Measurements from ENCODE around the gene IRF2BP1. TPM values are rescaled to one million over a fixed set of nuclear protein-coding genes. Genes with fewer than 3 reads are reported as not detected.

Gene IRF2BP1, protein sequence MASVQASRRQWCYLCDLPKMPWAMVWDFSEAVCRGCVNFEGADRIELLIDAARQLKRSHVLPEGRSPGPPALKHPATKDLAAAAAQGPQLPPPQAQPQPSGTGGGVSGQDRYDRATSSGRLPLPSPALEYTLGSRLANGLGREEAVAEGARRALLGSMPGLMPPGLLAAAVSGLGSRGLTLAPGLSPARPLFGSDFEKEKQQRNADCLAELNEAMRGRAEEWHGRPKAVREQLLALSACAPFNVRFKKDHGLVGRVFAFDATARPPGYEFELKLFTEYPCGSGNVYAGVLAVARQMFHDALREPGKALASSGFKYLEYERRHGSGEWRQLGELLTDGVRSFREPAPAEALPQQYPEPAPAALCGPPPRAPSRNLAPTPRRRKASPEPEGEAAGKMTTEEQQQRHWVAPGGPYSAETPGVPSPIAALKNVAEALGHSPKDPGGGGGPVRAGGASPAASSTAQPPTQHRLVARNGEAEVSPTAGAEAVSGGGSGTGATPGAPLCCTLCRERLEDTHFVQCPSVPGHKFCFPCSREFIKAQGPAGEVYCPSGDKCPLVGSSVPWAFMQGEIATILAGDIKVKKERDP
- total RNA-seq = 10 to 100 TPM; 24.7 to 36.9 (median 30.7) TPM

DNA sequence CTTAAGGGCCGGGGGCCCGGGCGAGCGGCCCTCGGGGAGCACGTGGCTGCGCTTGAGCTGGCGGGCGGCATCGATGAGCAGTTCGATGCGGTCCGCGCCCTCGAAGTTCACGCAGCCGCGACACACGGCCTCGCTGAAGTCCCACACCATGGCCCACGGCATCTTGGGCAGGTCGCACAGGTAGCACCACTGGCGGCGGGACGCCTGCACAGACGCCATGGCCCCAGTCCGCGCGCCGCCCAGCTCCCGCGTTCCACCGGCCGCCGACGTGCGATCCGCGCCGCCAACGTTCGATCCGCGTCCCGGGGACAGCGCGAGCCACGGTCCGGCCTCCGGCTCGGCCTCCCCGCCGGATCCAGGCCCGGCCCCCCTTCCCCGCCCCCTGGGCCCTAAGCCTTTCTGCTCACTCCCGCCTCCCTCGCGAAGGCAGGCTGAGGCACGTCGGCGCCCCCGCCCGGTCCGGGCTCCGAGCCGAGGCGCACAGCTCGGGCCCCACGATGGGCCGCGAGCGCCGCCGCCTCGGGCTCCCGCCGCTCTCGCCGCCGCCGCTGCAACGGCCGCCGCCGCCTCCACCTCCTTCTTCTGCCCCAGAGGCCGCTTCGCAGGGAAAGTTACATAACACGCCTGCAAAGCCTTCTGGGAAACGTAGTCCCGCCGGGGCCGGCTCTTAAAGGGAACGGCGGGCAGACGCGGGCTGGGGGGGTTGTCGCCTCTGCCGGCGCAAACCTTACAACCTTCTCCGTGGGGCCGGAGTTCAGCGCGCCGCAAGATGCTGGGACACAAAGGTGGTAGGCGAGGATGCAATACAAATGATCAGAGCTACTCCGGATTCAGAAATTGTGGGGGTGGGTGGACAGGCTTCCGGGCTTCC lies at the start of gene IRF2BP1:
Gene IRF2BP1, minus strand, starts transcription at position 586 of the 871 bp plus-strand sequence. Its CDS starts 367 bp downstream, at position 219.
- Histone ChIP-seq H3K9me3 (no peaks in the 10 kb centered on the region), H3K36me3 (peaks cover 6% of the 10 kb centered on the region), H3K4me3 (peak within 1 kb of the TSS; percentile 81), H3K27ac (peak within 1 kb of the TSS; percentile 91), H3K4me1 (peaks cover 46% of the 10 kb centered on the region), H3K27me3 (no peaks in the 10 kb centered on the region)
- peak in 2 of 3 donors; percentile 38 to 46 for TF ChIP-seq POLR2AphosphoS5 (IDR thresholded peaks at IDR 0.05)
- TF ChIP-seq POLR2A (IDR thresholded peaks at IDR 0.05) = peak in 1 of 2 donors; percentile 31
- no peak for TF ChIP-seq CTCF (IDR thresholded peaks at IDR 0.05)
- DNase-seq (ENCODE audit: low spot score in 2 of 2) = peak; percentile 95 to 96
- under 1% methylated on average over 30 of the region's 107 CpGs for WGBS

DNA sequence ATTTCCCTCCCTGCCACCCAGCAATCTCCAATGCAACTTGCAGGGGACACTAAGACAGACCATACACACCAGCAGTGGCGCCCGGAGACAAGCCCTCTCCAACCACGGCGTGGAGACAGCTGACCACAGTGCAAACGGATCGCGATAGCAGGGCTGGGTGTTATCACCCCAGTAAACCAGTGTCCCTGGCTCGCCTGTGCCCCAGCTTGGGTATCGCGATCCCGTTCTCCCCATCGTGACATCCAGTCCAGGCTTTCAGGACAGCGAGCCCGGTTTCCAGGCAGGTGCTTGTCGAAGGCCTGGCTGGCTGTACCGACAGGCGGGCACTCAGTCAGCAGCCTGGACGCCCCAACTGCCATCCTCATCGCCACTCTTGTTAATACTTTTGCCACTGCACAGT lies 49.3 kb upstream of the IRF2BP1 start:
- no peak for TF ChIP-seq POLR2AphosphoS5 (IDR thresholded peaks at IDR 0.05)
- no peak for TF ChIP-seq CTCF (IDR thresholded peaks at IDR 0.05)
- no peak for TF ChIP-seq POLR2A (IDR thresholded peaks at IDR 0.05)
- TF ChIP-seq EP300 (IDR thresholded peaks at IDR 0.05) = no peak
- no peak overlapping the region for H3K4me3 ChIP-seq
- 75% methylated on average over 18 of the region's 19 CpGs for WGBS
- H3K27me3 ChIP-seq = peaks cover 75% of the 10 kb centered on the region
- no peaks in the 10 kb centered on the region for H3K4me1 ChIP-seq
- no peak for DNase-seq (ENCODE audit: low spot score in 2 of 2)
- no peak overlapping the region for H3K27ac ChIP-seq
- H3K36me3 ChIP-seq = no peaks in the 10 kb centered on the region
- H3K9me3 ChIP-seq = no peaks in the 10 kb centered on the region

- H3K27ac ChIP-seq = no peak overlapping the region
- peaks cover 69% of the 10 kb centered on the region for H3K27me3 ChIP-seq
- no peaks in the 10 kb centered on the region for H3K4me1 ChIP-seq
- no peak overlapping the region for H3K4me3 ChIP-seq
- DNase-seq (ENCODE audit: low spot score in 2 of 2) = no peak
- TF ChIP-seq POLR2AphosphoS5 (IDR thresholded peaks at IDR 0.05) = no peak
- TF ChIP-seq POLR2A (IDR thresholded peaks at IDR 0.05) = no peak
- no peak for TF ChIP-seq CTCF (IDR thresholded peaks at IDR 0.05)
- no peak for TF ChIP-seq EP300 (IDR thresholded peaks at IDR 0.05)
- H3K9me3 ChIP-seq = no peaks in the 10 kb centered on the region
- no peaks in the 10 kb centered on the region for H3K36me3 ChIP-seq
- WGBS = 27% methylated on average over 19 of the region's 19 CpGs
These were observed 48.8 kb upstream of the IRF2BP1 start for GRCh38 chr19:45934551-45935230.

GRCh38 chr19:45933759-45934158 lies 47.8 kb upstream of the IRF2BP1 start:
- WGBS = 60% methylated on average over 9 of the region's 9 CpGs
- Histone ChIP-seq H3K36me3 (no peaks in the 10 kb centered on the region), H3K27me3 (peaks cover 67% of the 10 kb centered on the region), H3K9me3 (no peaks in the 10 kb centered on the region), H3K4me3 (no peak overlapping the region), H3K4me1 (no peaks in the 10 kb centered on the region), H3K27ac (no peak overlapping the region)
- TF ChIP-seq POLR2AphosphoS5 (IDR thresholded peaks at IDR 0.05) = no peak
- TF ChIP-seq EP300 (IDR thresholded peaks at IDR 0.05) = no peak
- no peak for TF ChIP-seq CTCF (IDR thresholded peaks at IDR 0.05)
- TF ChIP-seq POLR2A (IDR thresholded peaks at IDR 0.05) = no peak
- DNase-seq (ENCODE audit: low spot score in 2 of 2) = no peak
